ENCODE results near the gene CLCN6.
A peak's percentile ranks its signal among the peaks of the same experiment; 100 is the strongest.

The CLCN6 gene

DNA sequence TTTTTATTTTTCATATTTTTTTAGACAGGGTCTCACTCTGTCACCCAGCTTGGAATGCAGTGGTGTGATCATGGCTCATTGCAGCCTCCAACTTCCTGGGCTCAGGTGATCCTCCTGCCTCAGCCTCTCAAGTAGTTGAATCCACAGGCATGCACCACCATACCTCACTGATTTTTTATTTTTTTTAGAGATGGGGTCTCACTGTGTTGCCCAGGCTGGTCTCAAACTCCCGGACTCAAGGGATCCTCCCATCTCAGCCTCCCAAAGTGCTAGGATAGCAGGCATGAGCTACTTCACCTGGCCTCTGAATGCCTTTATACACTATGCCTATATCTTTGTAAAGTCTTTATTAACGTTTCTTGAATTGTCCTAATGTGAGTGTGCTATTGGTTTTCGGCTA is 63.1 kb downstream of the CLCN6 start:
- Histone ChIP-seq H3K14ac (ENCODE audit: low read length) (no peak overlapping the region), H4K8ac (ENCODE audit: low read depth, low read length) (no peak overlapping the region), H3K36me3 (ENCODE audit: control insufficient read depth in 1 of 2, insufficient read depth in 2 of 2, low read length in 2 of 2) (no peaks in the 10 kb centered on the region), H2BK12ac (ENCODE audit: low read length) (no peak overlapping the region), H2AK5ac (ENCODE audit: low read length) (no peak overlapping the region), H3K9me3 (ENCODE audit: insufficient read depth, low read depth, low read length) (no peaks in the 10 kb centered on the region), H3K79me1 (ENCODE audit: low read length) (no peaks in the 10 kb centered on the region), H3K4me1 (ENCODE audit: control insufficient read depth in 1 of 2, insufficient read depth in 2 of 2, low read length in 2 of 2) (peaks cover 1 to 4% of the 10 kb centered on the region in 2 experiments), H3K18ac (ENCODE audit: low read length) (no peak overlapping the region), H3K27ac (ENCODE audit: low read depth, low read length) (no peak overlapping the region), H2BK120ac (ENCODE audit: insufficient read depth, low read length, poor library complexity) (no peak overlapping the region), H3K27me3 (ENCODE audit: insufficient read depth, low read length) (no peaks in the 10 kb centered on the region), H4K91ac (ENCODE audit: low read depth, low read length) (no peak overlapping the region), H3K4ac (ENCODE audit: low read depth, low read length) (no peak overlapping the region), H3K4me2 (ENCODE audit: low read length) (no peak overlapping the region), H3K23ac (ENCODE audit: low read length) (no peak overlapping the region), H4K12ac (ENCODE audit: low read depth, low read length) (no peak overlapping the region), H3K79me2 (ENCODE audit: control insufficient read depth, insufficient read depth, low read length, poor library complexity) (no peaks in the 10 kb centered on the region), H3K4me3 (ENCODE audit: low read depth, low read length) (no peak overlapping the region), H2BK5ac (ENCODE audit: low read depth, low read length, poor library complexity) (no peak overlapping the region), H3K9ac (ENCODE audit: low read length) (no peak overlapping the region), H2AFZ (ENCODE audit: insufficient read depth, low read length, poor library complexity) (no peak overlapping the region)
- no CpG with 5 or more reads among the region's 3 CpGs for WGBS (ENCODE audit: extremely low coverage, insufficient coverage, insufficient read length)
- DNase-seq, result no peak

DNA sequence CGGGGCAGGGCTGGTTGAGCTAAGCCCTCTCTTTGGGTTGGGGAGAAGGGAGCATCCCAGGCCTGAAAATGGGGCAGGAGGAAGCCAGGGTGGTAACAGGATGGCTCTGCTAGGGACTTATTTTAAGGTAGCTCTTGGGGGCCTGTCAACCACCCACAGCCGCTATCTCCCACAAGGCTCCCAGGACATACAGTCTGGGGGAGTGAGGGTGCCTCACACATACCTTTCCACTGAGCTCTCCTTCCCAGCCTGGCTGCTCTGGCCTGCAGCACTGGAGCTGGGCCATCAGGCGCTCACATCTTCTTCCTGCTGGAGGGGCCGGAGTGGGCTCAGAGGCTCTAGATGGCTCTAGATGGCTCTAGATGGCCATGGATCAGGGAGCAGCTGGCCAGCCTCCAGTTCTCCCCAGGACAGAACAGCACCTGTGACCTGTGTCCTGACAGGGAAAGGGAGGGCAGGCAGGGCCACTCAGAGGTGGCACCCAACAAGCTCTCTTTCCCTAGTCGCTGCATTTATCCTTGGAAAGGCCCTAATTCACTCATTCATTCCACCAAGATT is 63.7 kb downstream of the CLCN6 start:
- H3K27ac ChIP-seq (ENCODE audit: low read depth, low read length), result no peak overlapping the region
- H2AFZ ChIP-seq (ENCODE audit: insufficient read depth, low read length, poor library complexity), result no peak overlapping the region
- H2AK5ac ChIP-seq (ENCODE audit: low read length), result no peak overlapping the region
- DNase-seq, result no peak
- no CpG with 5 or more reads among the region's 5 CpGs for whole genome bisulfite sequencing (ENCODE audit: extremely low coverage, insufficient coverage, insufficient read length)
- H4K12ac ChIP-seq (ENCODE audit: low read depth, low read length), result no peak overlapping the region
- H3K4ac ChIP-seq (ENCODE audit: low read depth, low read length), result no peak overlapping the region
- no peak overlapping the region for H2BK12ac ChIP-seq (ENCODE audit: low read length)
- no peak overlapping the region for H3K9ac ChIP-seq (ENCODE audit: low read length)
- no peak overlapping the region for H3K23ac ChIP-seq (ENCODE audit: low read length)
- no peaks in the 10 kb centered on the region for H3K27me3 ChIP-seq (ENCODE audit: insufficient read depth, low read length)
- H3K36me3 ChIP-seq (ENCODE audit: control insufficient read depth in 1 of 2, insufficient read depth in 2 of 2, low read length in 2 of 2), result no peaks in the 10 kb centered on the region
- H2BK120ac ChIP-seq (ENCODE audit: insufficient read depth, low read length, poor library complexity), result no peak overlapping the region
- no peaks in the 10 kb centered on the region for H3K79me1 ChIP-seq (ENCODE audit: low read length)
- H3K79me2 ChIP-seq (ENCODE audit: control insufficient read depth, insufficient read depth, low read length, poor library complexity), result no peaks in the 10 kb centered on the region
- no peak overlapping the region for H4K91ac ChIP-seq (ENCODE audit: low read depth, low read length)
- H3K4me3 ChIP-seq (ENCODE audit: low read depth, low read length), result no peak overlapping the region
- H3K4me1 ChIP-seq (ENCODE audit: control insufficient read depth in 1 of 2, insufficient read depth in 2 of 2, low read length in 2 of 2), result peaks cover 1 to 4% of the 10 kb centered on the region in 2 experiments
- no peak overlapping the region for H3K18ac ChIP-seq (ENCODE audit: low read length)
- no peak overlapping the region for H3K4me2 ChIP-seq (ENCODE audit: low read length)
- H3K9me3 ChIP-seq (ENCODE audit: insufficient read depth, low read depth, low read length), result no peaks in the 10 kb centered on the region
- no peak overlapping the region for H2BK5ac ChIP-seq (ENCODE audit: low read depth, low read length, poor library complexity)
- H4K8ac ChIP-seq (ENCODE audit: low read depth, low read length), result no peak overlapping the region
- H3K14ac ChIP-seq (ENCODE audit: low read length), result no peak overlapping the region

DNA sequence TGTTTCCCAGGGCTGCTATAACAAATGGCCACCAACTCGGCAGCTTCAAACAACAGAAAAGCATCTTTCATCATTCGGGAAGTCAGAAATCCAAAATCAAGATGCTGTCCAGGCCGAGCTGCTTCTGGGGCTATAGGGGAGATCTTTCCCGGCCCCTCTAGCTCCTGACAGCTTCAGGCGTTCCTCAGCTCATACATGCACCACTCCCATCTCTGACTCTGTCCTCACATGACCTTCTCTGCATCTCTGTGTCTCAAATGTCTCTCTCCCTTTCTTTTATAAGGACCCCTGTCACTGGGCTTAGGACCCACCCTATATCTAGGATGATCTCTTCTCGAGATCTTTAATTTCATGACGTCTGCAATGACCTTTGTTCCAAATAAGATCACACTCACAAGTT is 66.6 kb downstream of the CLCN6 start:
- Histone ChIP-seq H3K14ac (ENCODE audit: low read length) (no peak overlapping the region), H3K4ac (ENCODE audit: low read depth, low read length) (no peak overlapping the region), H2AFZ (ENCODE audit: insufficient read depth, low read length, poor library complexity) (no peak overlapping the region), H3K23ac (ENCODE audit: low read length) (no peak overlapping the region), H2BK120ac (ENCODE audit: insufficient read depth, low read length, poor library complexity) (no peak overlapping the region), H4K12ac (ENCODE audit: low read depth, low read length) (no peak overlapping the region), H3K4me2 (ENCODE audit: low read length) (no peak overlapping the region), H3K4me1 (ENCODE audit: control insufficient read depth in 1 of 2, insufficient read depth in 2 of 2, low read length in 2 of 2) (peaks cover 1 to 4% of the 10 kb centered on the region in 2 experiments), H3K18ac (ENCODE audit: low read length) (no peak overlapping the region), H3K79me1 (ENCODE audit: low read length) (no peaks in the 10 kb centered on the region), H3K27me3 (ENCODE audit: insufficient read depth, low read length) (no peaks in the 10 kb centered on the region), H3K36me3 (ENCODE audit: control insufficient read depth in 1 of 2, insufficient read depth in 2 of 2, low read length in 2 of 2) (no peaks in the 10 kb centered on the region), H3K9ac (ENCODE audit: low read length) (no peak overlapping the region), H3K27ac (ENCODE audit: low read depth, low read length) (no peak overlapping the region), H4K8ac (ENCODE audit: low read depth, low read length) (no peak overlapping the region), H2BK12ac (ENCODE audit: low read length) (no peak overlapping the region), H4K91ac (ENCODE audit: low read depth, low read length) (no peak overlapping the region), H2BK5ac (ENCODE audit: low read depth, low read length, poor library complexity) (no peak overlapping the region), H3K79me2 (ENCODE audit: control insufficient read depth, insufficient read depth, low read length, poor library complexity) (no peaks in the 10 kb centered on the region), H3K4me3 (ENCODE audit: low read depth, low read length) (no peak overlapping the region), H2AK5ac (ENCODE audit: low read length) (no peak overlapping the region), H3K9me3 (ENCODE audit: insufficient read depth, low read depth, low read length) (no peaks in the 10 kb centered on the region)
- WGBS (ENCODE audit: extremely low coverage, insufficient coverage, insufficient read length), result no CpG with 5 or more reads among the region's 7 CpGs
- no peak for DNase-seq

DNA sequence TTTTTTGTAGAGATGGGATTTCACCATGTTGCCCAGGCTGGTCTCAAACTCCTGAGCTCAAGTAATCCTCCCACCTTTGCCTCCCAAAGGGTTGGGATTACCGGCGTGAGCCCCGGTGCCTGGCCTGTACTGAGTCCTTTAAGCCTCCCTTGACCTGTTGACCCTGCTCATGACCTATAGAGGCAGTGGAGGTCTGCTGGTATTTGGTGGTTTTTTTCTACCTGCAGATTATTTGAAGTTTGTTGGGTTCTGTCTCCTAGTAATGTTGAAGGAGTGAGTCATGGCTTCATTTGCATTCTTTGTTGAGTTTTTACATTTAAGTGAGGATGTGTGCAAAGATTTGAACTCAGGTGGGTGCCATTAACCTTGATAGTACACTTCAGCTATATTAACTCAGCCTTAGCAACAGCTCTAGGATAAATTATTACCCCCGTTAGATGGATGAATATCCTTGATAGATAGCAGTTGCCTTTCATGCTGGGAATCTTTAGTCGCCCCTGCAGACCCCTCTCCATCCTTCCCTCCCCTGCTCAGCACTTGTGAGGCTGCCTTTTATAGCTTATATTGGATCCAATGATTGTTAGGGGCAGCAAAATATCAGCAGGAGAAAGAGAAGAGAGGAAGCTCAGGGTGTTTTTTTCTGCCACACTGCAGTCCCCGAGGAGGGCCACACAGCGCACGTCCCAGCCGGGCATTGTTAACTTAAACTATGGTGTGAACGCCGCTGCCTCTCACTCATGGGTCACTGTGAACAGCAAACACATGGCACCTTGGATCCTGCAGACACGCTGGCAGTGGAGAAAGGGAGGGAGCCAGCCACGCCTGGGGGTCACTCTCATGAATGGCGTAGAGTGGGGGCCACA is 67.6 kb downstream of the CLCN6 start:
- Histone ChIP-seq H3K36me3 (ENCODE audit: control insufficient read depth in 1 of 2, insufficient read depth in 2 of 2, low read length in 2 of 2) (no peaks in the 10 kb centered on the region), H3K4me3 (ENCODE audit: low read depth, low read length) (no peak overlapping the region), H3K4ac (ENCODE audit: low read depth, low read length) (no peak overlapping the region), H3K9ac (ENCODE audit: low read length) (no peak overlapping the region), H3K27ac (ENCODE audit: low read depth, low read length) (no peak overlapping the region), H3K4me2 (ENCODE audit: low read length) (no peak overlapping the region), H3K9me3 (ENCODE audit: insufficient read depth, low read depth, low read length) (peaks cover 2% of the 10 kb centered on the region), H3K27me3 (ENCODE audit: insufficient read depth, low read length) (no peaks in the 10 kb centered on the region), H3K79me2 (ENCODE audit: control insufficient read depth, insufficient read depth, low read length, poor library complexity) (no peaks in the 10 kb centered on the region), H2BK5ac (ENCODE audit: low read depth, low read length, poor library complexity) (no peak overlapping the region), H3K4me1 (ENCODE audit: control insufficient read depth in 1 of 2, insufficient read depth in 2 of 2, low read length in 2 of 2) (peaks cover 1 to 4% of the 10 kb centered on the region in 2 experiments), H4K91ac (ENCODE audit: low read depth, low read length) (no peak overlapping the region), H2AFZ (ENCODE audit: insufficient read depth, low read length, poor library complexity) (no peak overlapping the region), H2AK5ac (ENCODE audit: low read length) (no peak overlapping the region), H3K14ac (ENCODE audit: low read length) (no peak overlapping the region), H4K8ac (ENCODE audit: low read depth, low read length) (no peak overlapping the region), H2BK120ac (ENCODE audit: insufficient read depth, low read length, poor library complexity) (no peak overlapping the region), H3K79me1 (ENCODE audit: low read length) (no peaks in the 10 kb centered on the region), H2BK12ac (ENCODE audit: low read length) (no peak overlapping the region), H3K18ac (ENCODE audit: low read length) (no peak overlapping the region), H4K12ac (ENCODE audit: low read depth, low read length) (no peak overlapping the region), H3K23ac (ENCODE audit: low read length) (no peak overlapping the region)
- no CpG with 5 or more reads among the region's 14 CpGs for WGBS (ENCODE audit: extremely low coverage, insufficient coverage, insufficient read length)
- DNase-seq, result peak; percentile 12 to 87

Measured in trophoblast cell (in vitro differentiated cells and primary cell).